Loucy (cell line): ENCODE measurements around the gene CACNB2.

ENCODE experiments used
- H2AFZ ChIP-seq: fragments of 200-600 bp; sonication (generic); 2 replicates; pipeline ENCODE4 v1.6.0; 2016; ENCODE audit warnings: antibody characterized with exemption, mild to moderate bottlenecking, low read length, moderate library complexity
- H3F3A ChIP-seq: fragments of 200-600 bp; 2 replicates; pipeline ENCODE4 v1.6.0; 2016; ENCODE audit warnings: antibody characterized with exemption, low read depth, mild to moderate bottlenecking
- H3K27me3 ChIP-seq: fragments of 200-600 bp; sonication (generic); 2 replicates; pipeline ENCODE4 v1.6.1; 2014; ENCODE audit warnings: low read length, mild to moderate bottlenecking; ENCODE audit not compliant: insufficient read depth, poor library complexity, severe bottlenecking
- H3K36me3 ChIP-seq: fragments of 200-600 bp; sonication (generic); 2 replicates; pipeline ENCODE4 v1.6.1; 2016; ENCODE audit warnings: low read length; ENCODE audit not compliant: insufficient read depth
- H3K4me1 ChIP-seq: fragments of 200-600 bp; sonication (generic); 2 replicates; pipeline ENCODE4 v1.5.1; 2014; ENCODE audit warnings: low read length, mild to moderate bottlenecking; ENCODE audit not compliant: insufficient read depth, poor library complexity, severe bottlenecking
- H3K4me2 ChIP-seq: fragments of 200-600 bp; sonication (generic); 2 replicates; pipeline ENCODE4 v1.6.0; 2014; ENCODE audit warnings: antibody characterized with exemption, low read length, low read depth, mild to moderate bottlenecking; ENCODE audit not compliant: poor library complexity, severe bottlenecking
- H3K4me3 ChIP-seq: fragments of 200-600 bp; sonication (generic); 2 replicates; pipeline ENCODE4 v1.5.1; 2014; ENCODE audit warnings: low read length, mild to moderate bottlenecking, mixed read lengths; ENCODE audit not compliant: poor library complexity, severe bottlenecking
- H3K79me2 ChIP-seq: fragments of 200-600 bp; sonication (generic); 2 replicates; pipeline ENCODE4 v1.6.1; 2014; ENCODE audit warnings: low read length; ENCODE audit not compliant: insufficient read depth
- H3K9ac ChIP-seq: fragments of 200-600 bp; sonication (generic); 2 replicates; pipeline ENCODE4 v1.6.0; 2014; ENCODE audit warnings: mild to moderate bottlenecking, low read depth, low read length, moderate library complexity; ENCODE audit not compliant: poor library complexity, severe bottlenecking
- H3K9me2 ChIP-seq: fragments of 200-600 bp; sonication (generic); replicated peaks from 2 replicates; pipeline ENCODE4 v1.6.1; 2016; ENCODE audit warnings: low read depth, low read length, mixed read lengths
- H3K9me3 ChIP-seq: fragments of 200-600 bp; sonication (generic); 2 replicates; pipeline ENCODE4 v1.6.1; 2014; ENCODE audit warnings: mild to moderate bottlenecking, antibody characterized with exemption, low read length, low read depth; ENCODE audit not compliant: insufficient read depth
- H4K20me1 ChIP-seq: fragments of 200-600 bp; sonication (generic); 2 replicates; pipeline ENCODE4 v1.6.0; 2014; ENCODE audit warnings: antibody characterized with exemption, low read length, mild to moderate bottlenecking; ENCODE audit not compliant: insufficient read depth, poor library complexity, severe bottlenecking
- EZH2phosphoT487 ChIP-seq: fragments of 200-600 bp; IDR thresholded peaks from 2 replicates; pipeline ENCODE4 v1.6.1; 2018; ENCODE audit warnings: antibody characterized with exemption, mild to moderate bottlenecking, moderate library complexity, borderline replicate concordance
- TF ChIP-seq, protein P1 (sequence below): fragments of 200-600 bp; sonication (generic); conservative IDR thresholded peaks from 2 replicates; pipeline ENCODE4 v1.5.1; 2014; ENCODE audit warnings: mild to moderate bottlenecking, antibody characterized with exemption, low read length

Gene CACNB2

DNA sequence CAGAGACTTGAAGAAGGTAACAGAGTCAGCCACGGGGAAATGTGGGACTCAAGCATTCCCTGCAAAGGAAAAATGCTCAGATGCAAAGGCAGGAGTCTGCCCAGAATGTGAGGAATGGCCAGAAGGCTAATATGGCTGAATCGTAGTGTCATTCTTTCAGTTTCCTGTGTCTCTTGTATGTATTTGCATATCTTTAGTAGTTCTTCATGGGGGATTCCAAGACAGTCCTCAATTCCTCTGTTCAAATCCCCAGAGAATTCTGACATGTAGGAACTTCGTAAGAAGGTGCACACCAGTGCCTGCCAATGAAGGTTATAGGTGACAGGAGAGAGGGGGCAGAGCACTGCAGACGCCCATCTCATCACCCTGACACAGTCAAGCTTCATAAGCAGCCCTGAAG is 154.4 kb downstream of the CACNB2 start:
- no peaks in the 10 kb centered on the region for H3K9me3 ChIP-seq
- no peak overlapping the region for H3K4me2 ChIP-seq
- no peak overlapping the region for H3K9ac ChIP-seq
- no peaks in the 10 kb centered on the region for H3K79me2 ChIP-seq
- TF ChIP-seq EZH2phosphoT487 = no peak
- TF ChIP-seq, protein P1, sequence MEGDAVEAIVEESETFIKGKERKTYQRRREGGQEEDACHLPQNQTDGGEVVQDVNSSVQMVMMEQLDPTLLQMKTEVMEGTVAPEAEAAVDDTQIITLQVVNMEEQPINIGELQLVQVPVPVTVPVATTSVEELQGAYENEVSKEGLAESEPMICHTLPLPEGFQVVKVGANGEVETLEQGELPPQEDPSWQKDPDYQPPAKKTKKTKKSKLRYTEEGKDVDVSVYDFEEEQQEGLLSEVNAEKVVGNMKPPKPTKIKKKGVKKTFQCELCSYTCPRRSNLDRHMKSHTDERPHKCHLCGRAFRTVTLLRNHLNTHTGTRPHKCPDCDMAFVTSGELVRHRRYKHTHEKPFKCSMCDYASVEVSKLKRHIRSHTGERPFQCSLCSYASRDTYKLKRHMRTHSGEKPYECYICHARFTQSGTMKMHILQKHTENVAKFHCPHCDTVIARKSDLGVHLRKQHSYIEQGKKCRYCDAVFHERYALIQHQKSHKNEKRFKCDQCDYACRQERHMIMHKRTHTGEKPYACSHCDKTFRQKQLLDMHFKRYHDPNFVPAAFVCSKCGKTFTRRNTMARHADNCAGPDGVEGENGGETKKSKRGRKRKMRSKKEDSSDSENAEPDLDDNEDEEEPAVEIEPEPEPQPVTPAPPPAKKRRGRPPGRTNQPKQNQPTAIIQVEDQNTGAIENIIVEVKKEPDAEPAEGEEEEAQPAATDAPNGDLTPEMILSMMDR = no peak
- no peaks in the 10 kb centered on the region for H3K27me3 ChIP-seq
- H3K36me3 ChIP-seq = no peaks in the 10 kb centered on the region
- no peaks in the 10 kb centered on the region for H4K20me1 ChIP-seq
- H3K9me2 ChIP-seq = no peaks in the 10 kb centered on the region
- H3F3A ChIP-seq = no peaks in the 10 kb centered on the region
- no peak overlapping the region for H2AFZ ChIP-seq
- H3K4me3 ChIP-seq = no peak overlapping the region
- no peaks in the 10 kb centered on the region for H3K4me1 ChIP-seq

DNA sequence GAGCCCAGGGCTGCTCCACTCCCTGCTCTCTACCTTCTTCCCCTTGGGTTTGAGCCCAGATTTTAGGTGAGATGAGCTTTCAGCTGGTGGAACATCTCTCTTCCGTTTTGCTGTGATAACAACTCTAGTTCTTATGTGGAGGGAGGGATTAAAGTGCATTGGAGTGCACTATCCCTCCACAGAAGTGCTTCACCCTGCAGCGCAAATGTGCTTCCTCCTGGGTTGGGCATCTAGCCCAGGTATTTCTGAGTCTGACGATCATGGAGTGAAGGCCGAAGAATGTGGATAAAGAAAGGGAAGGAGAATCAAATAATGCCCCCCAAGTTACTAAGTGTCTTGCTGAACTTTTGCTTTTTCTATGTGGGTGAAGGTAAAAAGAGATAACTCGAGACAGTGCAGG is 157.4 kb downstream of the CACNB2 start:
- no peaks in the 10 kb centered on the region for H3K9me2 ChIP-seq
- H3K4me3 ChIP-seq = no peak overlapping the region
- H3K9ac ChIP-seq = no peak overlapping the region
- no peaks in the 10 kb centered on the region for H3K79me2 ChIP-seq
- no peaks in the 10 kb centered on the region for H4K20me1 ChIP-seq
- H2AFZ ChIP-seq = no peak overlapping the region
- H3K9me3 ChIP-seq = no peaks in the 10 kb centered on the region
- TF ChIP-seq, protein P1 = no peak
- TF ChIP-seq EZH2phosphoT487 = no peak
- H3K4me1 ChIP-seq = no peaks in the 10 kb centered on the region
- H3F3A ChIP-seq = no peaks in the 10 kb centered on the region
- no peaks in the 10 kb centered on the region for H3K36me3 ChIP-seq
- H3K27me3 ChIP-seq = no peaks in the 10 kb centered on the region
- H3K4me2 ChIP-seq = no peak overlapping the region

DNA sequence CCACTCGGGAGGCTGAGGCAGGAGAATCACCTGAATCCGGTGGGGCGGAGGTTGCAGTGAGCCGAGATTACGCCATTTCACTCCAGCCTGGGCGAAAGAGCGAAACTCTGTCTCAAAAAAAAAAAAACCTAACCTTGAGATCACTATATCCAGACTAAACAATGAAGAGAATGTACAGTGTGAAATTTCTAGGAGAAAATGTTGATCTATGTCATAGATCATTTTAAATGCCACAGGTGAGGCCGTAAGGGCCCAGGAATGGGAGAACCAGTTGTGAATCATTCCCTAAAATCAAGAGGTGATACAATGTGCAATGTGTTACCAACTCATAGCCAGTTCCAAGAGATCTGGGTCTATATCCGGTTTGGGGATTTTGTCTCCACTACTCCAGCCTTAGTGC is 158.0 kb downstream of the CACNB2 start:
- Histone ChIP-seq H3K36me3 (no peaks in the 10 kb centered on the region), H3K4me1 (no peaks in the 10 kb centered on the region), H3K79me2 (no peaks in the 10 kb centered on the region), H4K20me1 (no peaks in the 10 kb centered on the region), H3F3A (no peaks in the 10 kb centered on the region), H3K27me3 (no peaks in the 10 kb centered on the region), H2AFZ (no peak overlapping the region), H3K9me3 (no peaks in the 10 kb centered on the region), H3K9me2 (no peaks in the 10 kb centered on the region), H3K4me2 (no peak overlapping the region), H3K4me3 (no peak overlapping the region), H3K9ac (no peak overlapping the region)
- no peak for TF ChIP-seq EZH2phosphoT487
- TF ChIP-seq, protein P1 = no peak
